ENCODE measurements around the gene RERE.

DNA sequence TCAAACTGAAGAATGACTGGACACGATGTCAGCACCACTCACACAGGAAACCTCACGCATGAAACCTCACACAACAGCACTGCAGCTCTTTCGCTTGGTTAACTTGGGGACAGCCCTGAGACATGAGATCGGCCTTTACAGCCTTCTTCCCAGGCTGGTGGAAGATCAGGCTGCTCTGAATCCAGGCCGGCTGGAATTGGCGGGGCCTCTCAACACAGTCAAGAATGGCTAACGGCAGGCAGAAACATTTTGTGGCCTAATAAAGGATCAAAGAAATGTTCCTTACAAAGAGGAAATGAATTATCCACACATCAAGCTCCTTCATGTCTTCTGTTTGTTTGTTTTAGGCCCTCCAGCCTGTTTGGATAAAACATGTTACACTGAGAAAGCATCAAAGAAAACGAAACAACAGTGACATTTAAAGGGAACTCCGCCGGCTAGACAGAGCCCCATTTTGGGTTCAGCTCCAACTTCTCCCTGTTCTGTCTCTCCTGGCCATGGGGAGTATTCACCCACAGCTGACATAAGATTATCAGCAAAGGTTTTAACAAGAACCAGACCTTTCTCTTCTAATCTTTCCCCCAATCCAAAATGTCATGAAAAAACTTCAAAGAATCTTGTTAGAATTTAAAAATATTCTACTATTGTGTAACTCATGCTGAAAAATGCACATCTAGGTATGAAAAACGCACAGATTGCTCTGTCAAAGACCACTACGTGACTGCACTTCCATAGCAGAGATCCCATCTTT is 368.4 kb downstream of the RERE start:
- TF ChIP-seq POLR2AphosphoS5 (IDR thresholded peaks at IDR 0.05; ENCODE audit: low read depth, low read length) (no peak), TAF1 (IDR thresholded peaks at IDR 0.05; ENCODE audit: borderline replicate concordance, low read depth, low read length) (no peak)
